ENCODE measurements around the gene LAMTOR4.

The LAMTOR4 gene

DNA sequence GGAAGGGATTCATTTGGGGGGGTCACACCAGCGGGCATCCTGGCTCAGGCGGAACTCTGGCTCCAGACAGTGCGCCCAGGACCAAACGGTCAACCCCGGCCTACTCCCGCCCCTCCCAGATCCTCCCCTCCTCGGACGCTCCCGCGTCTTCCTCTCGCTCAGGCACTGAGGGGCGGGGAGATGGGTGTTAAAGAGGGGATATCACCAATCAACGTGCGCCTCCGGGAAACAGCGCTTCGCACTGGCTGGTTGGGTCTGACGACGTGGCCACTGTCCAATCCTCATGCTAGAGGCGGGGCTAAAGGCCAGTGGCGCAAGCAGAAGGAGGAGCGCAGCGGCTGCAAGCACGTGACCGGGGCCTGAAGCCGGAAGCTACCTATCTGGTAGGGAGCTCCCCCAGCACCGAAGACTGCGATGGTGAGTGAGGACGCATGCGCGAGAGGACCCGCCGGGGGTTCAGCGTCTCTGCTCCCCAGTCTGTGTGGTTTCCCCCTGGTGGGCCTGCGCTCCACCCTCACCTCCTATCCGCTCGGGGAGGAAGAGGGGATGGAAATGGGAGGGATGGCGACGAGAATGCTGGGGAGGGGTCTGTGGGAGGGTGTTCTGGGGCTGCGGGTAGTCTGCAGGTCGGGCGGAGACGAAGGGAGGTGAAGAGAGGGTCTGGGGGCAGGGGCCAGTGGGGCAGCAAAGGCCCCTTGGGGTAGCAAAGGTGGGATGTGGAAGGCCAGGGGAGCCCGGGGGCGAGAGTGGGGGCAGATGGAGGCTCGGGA lies at the start of gene LAMTOR4:
Gene LAMTOR4 (plus strand): TSS at position 360 of the 770 bp plus-strand sequence. CDS start 55 bp downstream, at position 415.
- TF ChIP-seq, protein P1, sequence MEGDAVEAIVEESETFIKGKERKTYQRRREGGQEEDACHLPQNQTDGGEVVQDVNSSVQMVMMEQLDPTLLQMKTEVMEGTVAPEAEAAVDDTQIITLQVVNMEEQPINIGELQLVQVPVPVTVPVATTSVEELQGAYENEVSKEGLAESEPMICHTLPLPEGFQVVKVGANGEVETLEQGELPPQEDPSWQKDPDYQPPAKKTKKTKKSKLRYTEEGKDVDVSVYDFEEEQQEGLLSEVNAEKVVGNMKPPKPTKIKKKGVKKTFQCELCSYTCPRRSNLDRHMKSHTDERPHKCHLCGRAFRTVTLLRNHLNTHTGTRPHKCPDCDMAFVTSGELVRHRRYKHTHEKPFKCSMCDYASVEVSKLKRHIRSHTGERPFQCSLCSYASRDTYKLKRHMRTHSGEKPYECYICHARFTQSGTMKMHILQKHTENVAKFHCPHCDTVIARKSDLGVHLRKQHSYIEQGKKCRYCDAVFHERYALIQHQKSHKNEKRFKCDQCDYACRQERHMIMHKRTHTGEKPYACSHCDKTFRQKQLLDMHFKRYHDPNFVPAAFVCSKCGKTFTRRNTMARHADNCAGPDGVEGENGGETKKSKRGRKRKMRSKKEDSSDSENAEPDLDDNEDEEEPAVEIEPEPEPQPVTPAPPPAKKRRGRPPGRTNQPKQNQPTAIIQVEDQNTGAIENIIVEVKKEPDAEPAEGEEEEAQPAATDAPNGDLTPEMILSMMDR (conservative IDR thresholded peaks at IDR 0.05), result no peak
- H3K27ac ChIP-seq, result peak within 1 kb of the TSS; percentile 88

DNA sequence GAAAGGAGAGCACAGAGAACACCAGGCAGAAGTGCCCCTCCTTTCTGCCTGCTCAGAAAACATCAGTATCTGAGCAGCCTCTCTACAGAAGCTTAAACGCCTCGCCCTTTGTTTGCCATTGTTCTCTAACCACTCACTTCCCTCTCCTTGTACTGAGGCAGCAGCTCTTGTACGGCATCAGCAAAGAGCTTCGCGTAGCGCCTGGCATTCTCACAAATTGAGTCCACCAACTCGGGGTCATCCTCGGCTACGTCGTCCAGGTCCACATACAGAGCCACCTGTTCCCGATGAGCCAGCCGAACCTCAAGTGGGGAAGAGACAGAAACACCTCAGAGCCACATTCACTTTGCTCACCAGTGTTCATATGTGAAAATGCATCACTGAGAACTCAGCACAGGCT lies 49.3 kb upstream of the LAMTOR4 start:
- peak overlapping the region; percentile 92 for H3K27ac ChIP-seq

DNA sequence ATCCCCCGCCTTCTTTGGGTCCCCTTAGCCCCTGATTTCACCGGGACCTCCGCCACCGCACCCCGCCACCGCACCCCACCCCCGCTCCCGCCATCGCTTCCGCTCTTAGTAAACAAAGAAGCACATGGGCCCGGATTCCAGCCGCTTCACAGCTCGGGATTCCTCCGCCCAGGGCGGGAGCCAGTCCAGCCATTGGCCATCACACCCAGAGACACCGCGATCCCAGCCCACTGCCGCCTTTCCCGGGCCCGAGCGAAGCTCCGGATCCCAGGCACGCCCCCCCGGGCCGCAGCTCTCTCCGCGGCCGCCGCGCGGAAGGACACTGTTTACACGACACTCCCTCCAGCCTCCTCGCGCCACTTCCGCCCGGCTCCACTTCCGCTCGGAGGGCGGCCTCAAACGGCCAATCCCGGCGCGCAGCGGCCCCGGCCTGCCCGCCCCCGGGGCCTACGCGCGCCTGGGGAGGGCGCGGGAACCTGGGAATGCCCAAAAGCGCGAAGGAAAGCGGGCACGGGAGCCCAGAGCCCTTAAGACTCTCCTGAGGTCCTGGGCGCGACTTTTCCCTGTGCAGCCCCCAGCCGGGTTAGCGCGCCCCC lies 48.2 kb upstream of the LAMTOR4 start:
- TF ChIP-seq, protein P1 (conservative IDR thresholded peaks at IDR 0.05), result no peak
- peak overlapping the region; percentile 92 for H3K27ac ChIP-seq

More for the DNA sequence above, 49.3 kb upstream of the LAMTOR4 start:
- TF ChIP-seq, protein P1 (conservative IDR thresholded peaks at IDR 0.05), result no peak

DNA sequence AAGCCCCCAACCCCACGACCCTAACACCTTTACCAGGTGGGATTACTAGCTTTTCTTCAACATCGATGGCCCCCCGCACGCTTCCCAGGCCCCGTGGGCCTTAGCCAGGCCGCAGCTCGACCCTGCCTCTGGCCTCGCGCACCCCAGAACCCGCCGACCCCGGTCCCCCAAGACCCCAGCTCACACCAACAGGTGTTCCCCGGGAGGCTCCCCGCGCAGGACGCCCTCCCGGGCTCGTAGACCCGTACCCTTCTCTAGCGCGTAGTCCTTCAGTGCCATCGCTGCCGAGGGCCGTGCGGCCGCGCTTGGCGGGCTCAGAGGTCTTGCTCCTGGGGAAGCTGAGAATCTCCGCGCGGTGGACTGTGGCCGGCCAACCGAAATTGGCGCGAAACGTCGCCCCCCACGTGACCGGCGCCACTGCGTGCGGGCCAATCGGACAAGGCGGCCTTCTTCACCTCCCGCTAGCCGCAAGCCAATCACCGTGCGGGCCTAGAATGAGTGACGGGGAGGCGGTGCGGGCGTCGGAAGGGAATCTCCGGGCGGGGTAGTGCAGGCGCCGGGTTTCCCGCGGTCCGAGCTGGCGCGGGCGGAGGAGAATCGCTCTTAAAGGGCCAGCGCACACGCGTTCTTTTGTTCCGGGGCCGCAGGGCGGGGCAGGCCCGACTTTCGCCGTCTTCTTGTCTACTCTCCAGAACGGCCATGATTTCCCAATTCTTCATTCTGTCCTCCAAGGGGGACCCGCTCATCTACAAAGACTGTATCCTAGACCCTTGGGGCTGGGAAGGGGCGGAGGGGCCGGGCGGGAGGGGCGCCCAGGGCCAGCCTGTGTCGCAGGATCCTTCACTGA lies 47.5 kb upstream of the LAMTOR4 start, which contains the start of the genes AP4M1 and MCM7:
Gene AP4M1 (plus strand): TSS at position 628 of the 847 bp plus-strand sequence. CDS start 72 bp downstream, at position 700.
Gene MCM7 (minus strand): TSS at position 382 of the 847 bp plus-strand sequence. CDS start 103 bp downstream, at position 279.
- TF ChIP-seq, protein P1 (conservative IDR thresholded peaks at IDR 0.05), result no peak
- H3K27ac ChIP-seq, result peak within 1 kb of the TSS; percentile 92

DNA sequence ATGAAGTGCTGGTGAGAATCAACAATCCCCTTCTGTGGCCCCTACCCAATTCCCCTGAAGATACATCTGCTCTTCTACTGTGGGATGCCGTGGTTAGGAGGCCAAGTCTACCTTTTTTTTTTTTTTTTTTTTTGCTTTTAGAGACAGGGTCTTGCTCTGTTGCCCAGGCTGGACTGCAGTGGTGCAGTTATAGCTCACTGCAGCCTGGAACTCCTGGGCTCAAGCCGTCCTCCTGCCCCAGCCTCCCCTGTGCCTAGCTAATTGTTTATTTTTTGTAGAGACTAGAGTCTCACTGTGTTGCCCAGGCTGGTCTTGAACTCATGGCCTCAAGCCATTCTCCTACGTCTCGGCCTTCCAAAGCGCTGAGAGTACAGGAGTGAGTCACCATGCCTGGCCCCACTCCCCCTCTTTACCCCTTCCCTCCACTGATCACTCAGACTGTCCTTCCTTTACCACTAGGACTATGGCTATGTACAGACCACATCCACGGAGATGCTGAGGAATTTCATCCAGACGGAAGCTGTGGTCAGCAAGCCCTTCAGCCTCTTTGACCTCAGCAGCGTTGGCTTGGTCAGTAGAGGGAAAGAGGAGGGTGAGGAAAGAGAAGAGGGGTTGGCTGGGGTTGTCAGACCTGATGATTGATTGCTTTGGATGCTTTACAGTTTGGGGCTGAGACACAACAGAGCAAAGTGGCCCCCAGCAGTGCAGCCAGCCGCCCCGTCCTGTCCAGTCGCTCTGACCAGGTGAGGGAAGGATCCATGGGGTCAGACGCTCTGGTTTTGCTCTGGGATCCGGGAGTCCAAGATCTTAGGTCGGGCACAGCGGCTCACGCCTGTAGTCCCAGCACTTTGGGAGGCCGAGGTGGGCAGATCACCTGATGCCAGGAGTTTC lies 45.5 kb upstream of the LAMTOR4 start:
- peak overlapping the region; percentile 92 for H3K27ac ChIP-seq
- TF ChIP-seq, protein P1 (conservative IDR thresholded peaks at IDR 0.05), result no peak

DNA sequence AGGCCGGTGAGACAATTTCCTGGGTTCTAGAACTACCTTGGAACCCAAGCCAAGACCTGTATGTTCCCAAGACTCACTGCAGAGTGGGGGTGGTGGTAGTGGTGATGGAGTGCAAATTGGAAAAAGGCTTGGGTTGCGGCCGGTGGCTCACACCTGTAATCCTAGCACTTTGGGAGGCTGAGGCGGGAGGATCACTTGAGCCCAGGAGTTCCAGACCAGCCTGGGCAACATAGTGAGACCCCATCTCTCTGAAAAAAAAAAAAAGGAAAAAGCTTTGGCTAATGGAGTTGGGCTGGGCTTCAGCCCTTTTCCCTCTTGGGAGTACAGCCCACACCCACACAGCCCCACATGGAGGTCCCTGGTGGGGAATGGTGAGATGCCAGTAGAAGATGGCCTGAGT lies 43.2 kb upstream of the LAMTOR4 start:
- TF ChIP-seq, protein P1 (conservative IDR thresholded peaks at IDR 0.05), result no peak

More for the DNA sequence above, 43.2 kb upstream of the LAMTOR4 start:
- no peak overlapping the region for H3K27ac ChIP-seq

Measured in VCaP (cell line).